Neuronal stem cell (in vitro differentiated cells): Measurements from ENCODE around the gene NR2F6.
A peak's percentile ranks its signal among the peaks of the same experiment; 100 is the strongest.

ENCODE experiments used
- DNase-seq: peaks from one replicate; pipeline ENCODE4 v3.0.0-alpha.2; 2013; ENCODE audit warnings: low spot score
- H2AFZ ChIP-seq: one replicate; pipeline ENCODE4 v1.6.1; 2013; ENCODE audit warnings: mild to moderate bottlenecking, low read length, inconsistent platforms
- H2AK5ac ChIP-seq: 2 replicates; pipeline ENCODE4 v1.6.1; 2013; ENCODE audit warnings: low read depth, mild to moderate bottlenecking, inconsistent platforms, low read length, moderate library complexity, mixed read lengths
- H2BK120ac ChIP-seq: 2 replicates; pipeline ENCODE4 v1.6.1; 2013; ENCODE audit warnings: low read depth, mild to moderate bottlenecking, inconsistent platforms, low read length, moderate library complexity, mixed read lengths
- H2BK12ac ChIP-seq: one replicate; pipeline ENCODE4 v1.6.1; 2013; ENCODE audit warnings: low read length, inconsistent platforms
- H2BK15ac ChIP-seq: 2 replicates; pipeline ENCODE4 v1.6.1; 2013; ENCODE audit warnings: mild to moderate bottlenecking, low read length, inconsistent platforms, mixed read lengths
- H2BK5ac ChIP-seq: one replicate; pipeline ENCODE4 v1.6.1; 2013; ENCODE audit warnings: inconsistent platforms, mild to moderate bottlenecking, low read length, moderate library complexity
- H3K14ac ChIP-seq: one replicate; pipeline ENCODE4 v1.6.1; 2013; ENCODE audit warnings: low read length, inconsistent platforms
- H3K18ac ChIP-seq: 2 replicates; pipeline ENCODE4 v1.6.1; 2013; ENCODE audit warnings: low read length, inconsistent platforms
- H3K23ac ChIP-seq: 2 replicates; pipeline ENCODE4 v1.6.1; 2013; ENCODE audit warnings: low read depth, mild to moderate bottlenecking, mixed read lengths, low read length, inconsistent platforms; ENCODE audit not compliant: poor library complexity
- H3K27ac ChIP-seq: replicated peaks from 3 replicates; pipeline ENCODE4 v1.5.1; 2013; ENCODE audit warnings: low read length, inconsistent platforms
- H3K27me3 ChIP-seq, 3 experiments: 2 replicates each; pipeline ENCODE4 v1.6.1; 2013; ENCODE audit warnings: low read length in 3 of 3, mild to moderate bottlenecking in 2 of 3, inconsistent platforms in 1 of 3, low read depth in 1 of 3, mixed read lengths in 1 of 3, moderate library complexity in 1 of 3; ENCODE audit not compliant: control insufficient read depth in 3 of 3, insufficient read depth in 3 of 3
- H3K36me3 ChIP-seq, 2 donors: replicated peaks in 1 of 2; 2 replicates each; pipeline ENCODE4 v1.6.1; 2013; ENCODE audit warnings: low read length in 2 of 2; ENCODE audit not compliant: control insufficient read depth in 2 of 2, insufficient read depth in 2 of 2
- H3K4ac ChIP-seq: 2 replicates; pipeline ENCODE4 v1.6.1; 2013; ENCODE audit warnings: inconsistent platforms, mild to moderate bottlenecking, low read length, moderate library complexity
- H3K4me1 ChIP-seq, 2 donors: 1 replicate in 1 of 2; 2 replicates in 1 of 2; pipeline ENCODE4 v1.6.1; 2013; ENCODE audit warnings: low read length in 2 of 2, low read depth in 1 of 2; ENCODE audit not compliant: control insufficient read depth in 2 of 2, insufficient read depth in 1 of 2
- H3K4me2 ChIP-seq: one replicate; pipeline ENCODE4 v1.6.1; 2013; ENCODE audit warnings: mild to moderate bottlenecking, low read length, inconsistent platforms; ENCODE audit not compliant: insufficient read depth, poor library complexity, severe bottlenecking
- H3K4me3 ChIP-seq, 2 donors: 2 replicates each; pipeline ENCODE4 v1.5.1; 2013; ENCODE audit warnings: low read length in 2 of 2, mild to moderate bottlenecking in 2 of 2, inconsistent platforms in 1 of 2, moderate library complexity in 1 of 2
- H3K79me1 ChIP-seq: one replicate; pipeline ENCODE4 v1.6.1; 2013; ENCODE audit warnings: low read depth, mild to moderate bottlenecking, inconsistent platforms, low read length, moderate library complexity
- H3K9ac ChIP-seq: one replicate; pipeline ENCODE4 v1.6.1; 2013; ENCODE audit warnings: mild to moderate bottlenecking, low read depth, low read length, inconsistent platforms; ENCODE audit not compliant: poor library complexity
- H3K9me3 ChIP-seq, 2 donors: replicated peaks in 1 of 2; 2 replicates each; pipeline versions ENCODE3 to v1.6.1; 2013; ENCODE audit warnings: low read length in 2 of 2, mild to moderate bottlenecking in 2 of 2, inconsistent platforms in 1 of 2, low read depth in 1 of 2, mixed read lengths in 1 of 2, moderate library complexity in 1 of 2; ENCODE audit not compliant: control insufficient read depth in 2 of 2, insufficient read depth in 1 of 2
- H4K8ac ChIP-seq: one replicate; pipeline ENCODE4 v1.6.1; 2013; ENCODE audit warnings: low read depth, mild to moderate bottlenecking, inconsistent platforms, low read length, moderate library complexity
- H4K91ac ChIP-seq: one replicate; pipeline ENCODE4 v1.6.1; 2013; ENCODE audit warnings: low read length, low read depth, mild to moderate bottlenecking, inconsistent platforms; ENCODE audit not compliant: poor library complexity
- WGBS, 2 donors: extraction: QIAGEN DNeasy Blood & Tissue Kit; methylation state at CpG; one replicate each; pipeline ENCODE4 v1.1.7; 2013; ENCODE audit warnings: missing lambda C conversion rate in 2 of 2, mixed read lengths in 1 of 2; ENCODE audit not compliant: insufficient read length in 2 of 2, insufficient replicate concordance in 1 of 2; ENCODE audit errors: extremely low coverage in 2 of 2; 5-methylcytosine and 5-hydroxymethylcytosine counted together

Gene NR2F6

DNA sequence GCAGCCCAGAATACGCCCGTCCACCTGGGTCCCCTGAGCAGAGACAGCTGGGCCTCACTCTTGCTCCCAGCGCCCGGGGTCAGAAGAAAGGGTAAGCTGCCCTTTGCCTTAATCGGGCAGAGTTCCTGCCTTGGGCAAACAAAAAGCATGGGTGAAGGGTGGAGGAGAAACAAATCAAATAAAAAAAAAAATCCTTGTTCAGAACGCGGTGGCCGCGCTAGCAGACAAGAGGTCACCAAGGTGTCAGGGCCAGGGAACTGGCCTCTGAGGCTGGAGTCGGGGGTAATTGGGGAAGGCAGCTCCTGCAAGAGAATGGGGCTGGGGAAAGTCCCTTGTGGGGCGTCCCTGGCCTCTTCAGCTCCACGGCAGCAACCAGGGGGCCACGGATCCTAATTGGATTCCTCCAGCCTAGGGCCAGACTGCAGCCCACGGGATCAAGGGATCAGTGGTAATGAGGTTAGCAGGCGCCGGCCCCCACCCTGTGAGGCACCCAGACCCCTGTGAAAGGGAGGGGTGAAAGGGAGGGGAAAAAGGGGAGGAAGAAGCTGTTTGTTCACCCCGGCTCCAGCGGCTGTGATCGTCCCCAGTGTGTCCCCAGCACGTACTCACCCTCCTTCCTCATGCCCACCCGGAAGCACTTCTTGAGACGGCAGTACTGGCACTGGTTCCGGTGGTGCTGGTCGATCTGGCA is 5.5 kb downstream of the NR2F6 start:
- Histone ChIP-seq H3K23ac (no peak overlapping the region), H4K91ac (no peak overlapping the region), H3K36me3 (peaks cover 6 to 46% of the 10 kb centered on the region in 2 donors), H2BK5ac (no peak overlapping the region), H3K14ac (peak overlapping the region; percentile 38), H4K8ac (no peak overlapping the region), H2AFZ (no peak overlapping the region), H3K27me3 (no peaks in the 10 kb centered on the region), H3K9ac (no peak overlapping the region), H2BK15ac (no peak overlapping the region), H3K18ac (peak overlapping the region; percentile 57), H3K4me2 (no peak overlapping the region), H2BK12ac (no peak overlapping the region), H2BK120ac (no peak overlapping the region), H3K4me1 (peaks cover 13 to 26% of the 10 kb centered on the region in 2 donors), H3K4me3 (no peak overlapping the region), H3K79me1 (peaks cover 21% of the 10 kb centered on the region), H3K4ac (no peak overlapping the region), H3K27ac (no peak overlapping the region), H3K9me3 (no peaks in the 10 kb centered on the region), H2AK5ac (peak overlapping the region; percentile 75)
- no CpG with 5 or more reads among the region's 24 CpGs for WGBS, 2 donors
- no peak for DNase-seq

- no peak overlapping the region for H2BK12ac ChIP-seq
- no CpG with 5 or more reads among the region's 13 CpGs for WGBS, 2 donors
- no peaks in the 10 kb centered on the region for H3K27me3 ChIP-seq
- H3K14ac ChIP-seq, result no peak overlapping the region
- H2BK5ac ChIP-seq, result no peak overlapping the region
- peaks cover 9 to 65% of the 10 kb centered on the region in 2 donors for H3K36me3 ChIP-seq
- no peak overlapping the region for H3K9ac ChIP-seq
- no peak overlapping the region for H3K4me3 ChIP-seq
- peaks cover 21% of the 10 kb centered on the region for H3K79me1 ChIP-seq
- no peak overlapping the region for H3K23ac ChIP-seq
- H3K4me1 ChIP-seq, result peaks cover 15 to 20% of the 10 kb centered on the region in 2 donors
- no peak overlapping the region for H2AK5ac ChIP-seq
- H3K9me3 ChIP-seq, result no peaks in the 10 kb centered on the region
- no peak overlapping the region for H2BK15ac ChIP-seq
- DNase-seq, result no peak
- no peak overlapping the region for H2BK120ac ChIP-seq
- no peak overlapping the region for H3K4ac ChIP-seq
- no peak overlapping the region for H3K27ac ChIP-seq
- no peak overlapping the region for H4K91ac ChIP-seq
- no peak overlapping the region for H3K18ac ChIP-seq
- H3K4me2 ChIP-seq, result no peak overlapping the region
- H2AFZ ChIP-seq, result no peak overlapping the region
- H4K8ac ChIP-seq, result no peak overlapping the region
These were observed 7.7 kb downstream of the NR2F6 start for GRCh38 chr19:17237747-17238706.

DNA sequence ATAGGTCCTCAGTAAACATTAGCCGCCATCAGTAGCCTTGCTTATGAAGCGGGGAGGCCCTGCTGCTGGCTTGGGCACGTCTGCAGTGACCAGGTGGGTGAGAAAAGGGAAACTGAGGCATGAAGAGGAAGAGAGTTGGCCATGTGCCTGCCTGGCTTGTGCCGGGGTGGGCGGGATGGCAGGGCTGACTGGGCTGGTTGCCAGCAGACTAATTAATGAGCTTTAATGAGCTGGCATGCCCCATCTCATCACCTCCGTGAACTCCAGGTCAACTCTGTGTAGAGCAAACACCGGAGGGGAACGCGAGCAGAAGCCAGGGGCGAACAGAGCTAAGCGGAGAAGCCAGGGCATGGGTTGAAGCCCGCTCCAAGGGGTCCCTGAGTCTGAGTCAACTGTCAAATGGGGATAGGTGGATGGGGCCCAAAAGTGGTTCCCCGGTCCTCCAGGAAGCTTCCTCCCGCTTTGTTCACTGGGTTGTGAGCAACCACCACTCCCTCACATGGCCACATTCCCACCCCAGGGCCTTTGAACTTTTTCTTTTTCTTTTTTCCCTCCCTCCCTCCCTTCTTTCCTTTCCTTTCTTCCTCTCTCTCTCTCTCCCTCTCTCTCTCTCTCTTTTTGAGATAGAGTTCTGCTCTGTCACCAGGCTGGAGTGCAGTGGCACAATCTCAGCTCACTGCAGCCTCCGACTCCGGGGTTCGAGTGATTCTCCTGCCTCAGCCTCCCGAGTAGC is 8.7 kb downstream of the NR2F6 start:
- H3K36me3 ChIP-seq, result peaks cover 15 to 76% of the 10 kb centered on the region in 2 donors
- no peak overlapping the region for H4K8ac ChIP-seq
- no peak overlapping the region for H2BK12ac ChIP-seq
- H3K27me3 ChIP-seq, result no peaks in the 10 kb centered on the region
- no CpG with 5 or more reads among the region's 18 CpGs for WGBS, 2 donors
- no peak for DNase-seq
- H3K79me1 ChIP-seq, result peaks cover 20% of the 10 kb centered on the region
- peak overlapping the region; percentile 2 for H2AK5ac ChIP-seq
- peak overlapping the region; percentile 36 for H3K27ac ChIP-seq
- H2BK15ac ChIP-seq, result peak overlapping the region; percentile 49
- H3K14ac ChIP-seq, result no peak overlapping the region
- H2BK120ac ChIP-seq, result no peak overlapping the region
- peaks cover 11 to 14% of the 10 kb centered on the region in 2 donors for H3K4me1 ChIP-seq
- H2AFZ ChIP-seq, result no peak overlapping the region
- no peak overlapping the region for H3K4me2 ChIP-seq
- H3K9me3 ChIP-seq, result no peaks in the 10 kb centered on the region
- no peak overlapping the region for H3K23ac ChIP-seq
- H3K18ac ChIP-seq, result peak overlapping the region; percentile 58
- H2BK5ac ChIP-seq, result peak overlapping the region; percentile 48
- H4K91ac ChIP-seq, result no peak overlapping the region
- no peak overlapping the region for H3K4ac ChIP-seq
- no peak overlapping the region for H3K4me3 ChIP-seq
- H3K9ac ChIP-seq, result no peak overlapping the region
